Spinal cord (tissue), 10 donors: Measurements from ENCODE around the gene SYNPR. TPM values are rescaled to one million over a fixed set of nuclear protein-coding genes. Genes with fewer than 3 reads are reported as not detected.

Experiments
- DNase-seq, 6 donors: peaks; one replicate each; pipeline versions ENCODE4 v3.0.0 to v3.0.0-alpha.2; 2013 to 2015; ENCODE audit warnings: low spot score in 6 of 6, low read depth in 4 of 6
- H3K27ac ChIP-seq: one replicate; pipeline ENCODE4 v1.5.1; 2013; ENCODE audit warnings: low read depth, low read length, control low read depth
- H3K27me3 ChIP-seq: one replicate; pipeline ENCODE4 v1.6.1; 2013; ENCODE audit warnings: low read length; ENCODE audit not compliant: control insufficient read depth, insufficient read depth
- H3K36me3 ChIP-seq: one replicate; pipeline ENCODE4 v1.6.1; 2013; ENCODE audit warnings: low read length; ENCODE audit not compliant: control insufficient read depth, insufficient read depth
- H3K4me1 ChIP-seq: one replicate; pipeline ENCODE4 v1.6.1; 2013; ENCODE audit warnings: low read length; ENCODE audit not compliant: control insufficient read depth, insufficient read depth
- H3K4me3 ChIP-seq: one replicate; pipeline ENCODE4 v1.5.1; 2013; ENCODE audit warnings: low read depth, low read length, control low read depth
- H3K9me3 ChIP-seq: one replicate; pipeline ENCODE4 v1.6.1; 2013; ENCODE audit warnings: low read length; ENCODE audit not compliant: control insufficient read depth, insufficient read depth
- WGBS: methylation state at CpG from one replicate; pipeline ENCODE4 v1.1.5; 2013; ENCODE audit warnings: missing lambda C conversion rate; ENCODE audit not compliant: insufficient coverage; 5-methylcytosine and 5-hydroxymethylcytosine counted together
- polyA plus RNA-seq, 2 donors: library from polyadenylated mRNA; unstranded; fragments of 120-200 nt; gene quantifications; one replicate each; pipeline ENCODE4 v1.2.1, GENCODE V29; 2013; ENCODE audit not compliant: insufficient read length in 2 of 2
- small RNA-seq: library from RNA; depleted of rRNA; stranded (forward); fragments of <200 nt; gene quantifications from one replicate; pipeline ENCODE3, GENCODE V24; 2014; ENCODE audit warnings: low replicate concordance
- total RNA-seq, 2 donors: library from RNA; depleted of rRNA in 1 of 2; stranded (reverse); fragments of 120-200 nt in 1 of 2; fragments of >200 nt in 1 of 2; gene quantifications; one replicate each; pipeline versions ENCODE4 v1.2.3 to v1.2.4, GENCODE V29; 2013 to 2014
- donor health status: healthy.

The SYNPR gene
- total and polyA plus RNA-seq, 4 donors, result 9.9 to 83.5 (median 63.8) TPM

GRCh38 chr3:63656786-63657185 lies 378.7 kb downstream of the SYNPR start:
- Histone ChIP-seq H3K27me3 (no peaks in the 10 kb centered on the region), H3K36me3 (no peaks in the 10 kb centered on the region), H3K27ac (no peak overlapping the region), H3K9me3 (no peaks in the 10 kb centered on the region), H3K4me1 (no peaks in the 10 kb centered on the region), H3K4me3 (no peak overlapping the region)
- DNase-seq, result no peak
- WGBS, result 83% methylated on average over 1 of the region's 6 CpGs

DNA sequence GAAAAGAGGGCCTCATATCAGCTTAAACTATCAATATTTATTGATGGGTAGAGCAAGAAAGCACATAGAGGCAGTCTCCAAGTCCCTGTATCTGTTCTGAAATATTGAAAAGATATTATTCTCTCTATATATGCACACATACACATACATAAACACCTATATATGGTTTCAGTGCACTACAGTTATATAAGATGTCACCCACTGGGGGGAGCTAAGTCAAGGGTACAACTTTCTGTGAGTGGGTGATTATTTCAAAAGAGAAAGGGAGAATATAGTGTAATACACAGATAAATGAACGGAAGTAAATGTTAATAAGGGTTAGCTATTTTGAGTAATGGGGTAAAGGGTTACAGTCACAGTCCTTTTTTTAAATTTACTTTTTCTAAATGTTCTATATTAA lies 383.1 kb downstream of the SYNPR start:
- Histone ChIP-seq H3K27me3 (no peaks in the 10 kb centered on the region), H3K4me3 (no peak overlapping the region), H3K4me1 (no peaks in the 10 kb centered on the region), H3K9me3 (no peaks in the 10 kb centered on the region), H3K27ac (no peak overlapping the region), H3K36me3 (no peaks in the 10 kb centered on the region)
- no CpG with 5 or more reads among the region's 1 CpG for WGBS
- no peak for DNase-seq

GRCh38 chr3:63662011-63662410 lies 383.9 kb downstream of the SYNPR start:
- H3K4me1 ChIP-seq, result no peaks in the 10 kb centered on the region
- no peaks in the 10 kb centered on the region for H3K36me3 ChIP-seq
- H3K27ac ChIP-seq, result no peak overlapping the region
- no peaks in the 10 kb centered on the region for H3K9me3 ChIP-seq
- no peaks in the 10 kb centered on the region for H3K27me3 ChIP-seq
- WGBS, result 73% methylated on average over 2 of the region's 4 CpGs
- no peak overlapping the region for H3K4me3 ChIP-seq
- no peak for DNase-seq

- no peak for DNase-seq
- H3K4me3 ChIP-seq, result no peak overlapping the region
- no peak overlapping the region for H3K27ac ChIP-seq
- no peaks in the 10 kb centered on the region for H3K36me3 ChIP-seq
- no peaks in the 10 kb centered on the region for H3K27me3 ChIP-seq
- H3K9me3 ChIP-seq, result no peaks in the 10 kb centered on the region
- H3K4me1 ChIP-seq, result no peaks in the 10 kb centered on the region
Observed at GRCh38 chr3:63662500-63662899, 384.4 kb downstream of the SYNPR start.

Small RNA genes lying within 50 kb of the gene (small RNA-seq; reads per million reads assigned to genes)
- gene RNA5SP134, result 0.08 reads per million
